ENCODE results near the gene LRRC18. TPM values are rescaled to one million over a fixed set of nuclear protein-coding genes. Genes with fewer than 3 reads are reported as not detected.

The LRRC18 gene
- polyA plus RNA-seq, 4 donors = 0.16 to 0.19 TPM; not detected in 2

- DNase-seq (ENCODE audit: low read depth in 4 of 4, low spot score in 3 of 4) = no peak
Observed at GRCh38 chr10:48946891-48947500, 7.4 kb upstream of the LRRC18 start.

- no peak for DNase-seq (ENCODE audit: low read depth in 4 of 4, low spot score in 3 of 4)
Observed at GRCh38 chr10:48946332-48946731, 6.7 kb upstream of the LRRC18 start.

- DNase-seq (ENCODE audit: low read depth in 4 of 4, low spot score in 3 of 4) = no peak
Observed at GRCh38 chr10:48945441-48946130, 5.9 kb upstream of the LRRC18 start.

GRCh38 chr10:48944171-48944570 is 4.5 kb upstream of the LRRC18 start:
- no peak for DNase-seq (ENCODE audit: low read depth in 4 of 4, low spot score in 3 of 4)

- DNase-seq (ENCODE audit: low read depth in 4 of 4, low spot score in 3 of 4) = no peak
Observed at GRCh38 chr10:48943096-48943495, 3.5 kb upstream of the LRRC18 start.

GRCh38 chr10:48941427-48942075 is 1.9 kb upstream of the LRRC18 start:
- DNase-seq (ENCODE audit: low read depth in 4 of 4, low spot score in 3 of 4) = no peak

- no peak for DNase-seq (ENCODE audit: low read depth in 4 of 4, low spot score in 3 of 4)
Observed at GRCh38 chr10:48940958-48941357, 1.3 kb upstream of the LRRC18 start.

GRCh38 chr10:48940372-48940771 is 732 bp upstream of the LRRC18 start:
- DNase-seq (ENCODE audit: low read depth in 4 of 4, low spot score in 3 of 4) = no peak

GRCh38 chr10:48938990-48939536 is 577 bp downstream of the LRRC18 start:
- no peak for DNase-seq (ENCODE audit: low read depth in 4 of 4, low spot score in 3 of 4)

GRCh38 chr10:48938281-48938680 is 1.4 kb downstream of the LRRC18 start:
- DNase-seq (ENCODE audit: low read depth in 4 of 4, low spot score in 3 of 4) = no peak

GRCh38 chr10:48937796-48938195 is 1.8 kb downstream of the LRRC18 start:
- DNase-seq (ENCODE audit: low read depth in 4 of 4, low spot score in 3 of 4) = no peak

- DNase-seq (ENCODE audit: low read depth in 4 of 4, low spot score in 3 of 4) = no peak
Observed at GRCh38 chr10:48935577-48935976, 4.1 kb downstream of the LRRC18 start.

GRCh38 chr10:48934672-48935501 is 4.8 kb downstream of the LRRC18 start:
- DNase-seq (ENCODE audit: low read depth in 4 of 4, low spot score in 3 of 4) = no peak

- DNase-seq (ENCODE audit: low read depth in 4 of 4, low spot score in 3 of 4) = no peak
Observed at GRCh38 chr10:48932831-48933664, 6.6 kb downstream of the LRRC18 start.

GRCh38 chr10:48931188-48931587 is 8.5 kb downstream of the LRRC18 start:
- no peak for DNase-seq (ENCODE audit: low read depth in 4 of 4, low spot score in 3 of 4)

- DNase-seq (ENCODE audit: low read depth in 4 of 4, low spot score in 3 of 4) = no peak
Observed at GRCh38 chr10:48929413-48929990, 10.1 kb downstream of the LRRC18 start.

- no peak for DNase-seq (ENCODE audit: low read depth in 4 of 4, low spot score in 3 of 4)
Observed at GRCh38 chr10:48926764-48927540, 12.7 kb downstream of the LRRC18 start.

GRCh38 chr10:48926255-48926654 is 13.4 kb downstream of the LRRC18 start:
- DNase-seq (ENCODE audit: low read depth in 4 of 4, low spot score in 3 of 4) = no peak

- no peak for DNase-seq (ENCODE audit: low read depth in 4 of 4, low spot score in 3 of 4)
Observed at GRCh38 chr10:48924988-48925387, 14.7 kb downstream of the LRRC18 start.

Data from left renal pelvis (tissue), 4 donors.